SHP77 treated with DMSO at 0.1 percent for 48 hours (cell line): Measurements from ENCODE around the gene HCFC1.

Experiments
- DNase-seq: peaks from one replicate; lab custom pipeline; 2025; lab: John Stamatoyannopoulos, UW

Gene HCFC1

GRCh38 chrX:153974003-153974725 is 2.5 kb upstream of the HCFC1 start:
- DNase-seq, result no peak

GRCh38 chrX:153973127-153974002 is 1.7 kb upstream of the HCFC1 start:
- DNase-seq, result no peak

GRCh38 chrX:153972368-153973126 is 929 bp upstream of the HCFC1 start, which contains the start of gene TMEM187:
Gene TMEM187, plus strand, starts transcription at chrX:153972754. Its CDS starts 9,309 bp downstream, at chrX:153982063.
- peak; percentile 52 for DNase-seq

- peak; percentile 10 for DNase-seq
Measured at GRCh38 chrX:153971124-153971449, 531 bp downstream of the HCFC1 start.

- no peak for DNase-seq
Measured at GRCh38 chrX:153970357-153971123, 1.1 kb downstream of the HCFC1 start.

- no peak for DNase-seq
Measured at GRCh38 chrX:153969904-153970356, 1.7 kb downstream of the HCFC1 start.

GRCh38 chrX:153969125-153969903 is 2.3 kb downstream of the HCFC1 start:
- no peak for DNase-seq

GRCh38 chrX:153968754-153969124 is 2.9 kb downstream of the HCFC1 start:
- DNase-seq, result no peak

- DNase-seq, result no peak
Measured at GRCh38 chrX:153968255-153968654, 3.4 kb downstream of the HCFC1 start.

GRCh38 chrX:153967536-153968224 is 3.9 kb downstream of the HCFC1 start:
- no peak for DNase-seq

- no peak for DNase-seq
Measured at GRCh38 chrX:153966841-153967535, 4.6 kb downstream of the HCFC1 start.

- no peak for DNase-seq
Measured at GRCh38 chrX:153966283-153966688, 5.3 kb downstream of the HCFC1 start.

GRCh38 chrX:153965406-153965805 is 6.2 kb downstream of the HCFC1 start:
- no peak for DNase-seq

GRCh38 chrX:153964105-153964504 is 7.5 kb downstream of the HCFC1 start:
- DNase-seq, result no peak

- DNase-seq, result no peak
Measured at GRCh38 chrX:153963546-153963945, 8.1 kb downstream of the HCFC1 start.

- no peak for DNase-seq
Measured at GRCh38 chrX:153961292-153961691, 10.3 kb downstream of the HCFC1 start.

- no peak for DNase-seq
Measured at GRCh38 chrX:153960786-153961185, 10.8 kb downstream of the HCFC1 start.

- no peak for DNase-seq
Measured at GRCh38 chrX:153960077-153960476, 11.5 kb downstream of the HCFC1 start.

GRCh38 chrX:153959649-153960048 is 12.0 kb downstream of the HCFC1 start:
- DNase-seq, result no peak

GRCh38 chrX:153958605-153959004 is 13.0 kb downstream of the HCFC1 start:
- no peak for DNase-seq
